CD4-positive, alpha-beta T cell (primary cell): ENCODE measurements around the gene ALX3. TPM values are rescaled to one million over a fixed set of nuclear protein-coding genes. Genes with fewer than 3 reads are reported as not detected.

Experiments used
- ATAC-seq: fragments of 200-7000 bp; cut with Tn5 transposase; one replicate; pipeline ENCODE4 v1.10.0; 2022; ENCODE audit warnings: mild to moderate bottlenecking; ENCODE audit not compliant: poor library complexity
- CTCF ChIA-PET: fragments of 350-600 bp; sonication (Branson Sonifier 250); formaldehyde crosslinking; loops from one replicate; lab custom pipeline; 2021; ENCODE audit warnings: antibody characterized with exemption, inconsistent platforms; lab: Charles Lee
- POLR2A ChIA-PET: fragments of 350-600 bp; sonication (Branson Sonifier 250); formaldehyde crosslinking; loops from one replicate; lab custom pipeline; 2021; ENCODE audit warnings: antibody characterized with exemption, inconsistent platforms; lab: Charles Lee
- DNase-seq, 14 experiments: peaks; one replicate each; pipeline ENCODE4 v3.0.0-alpha.2; 2013 to 2020; ENCODE audit warnings: mixed read lengths in 2 of 14
- H3K27ac ChIP-seq, 2 donors: one replicate each; pipeline versions ENCODE4 v1.5.1 to v1.7.0; 2013; ENCODE audit warnings: low read length in 2 of 2, low read depth in 1 of 2, mild to moderate bottlenecking in 1 of 2
- H3K27me3 ChIP-seq, 2 experiments: 1 replicate in 1 of 2; 2 replicates in 1 of 2; pipeline versions ENCODE4 v1.6.1 to v1.7.0; 2013; ENCODE audit warnings: low read length in 2 of 2, control low read depth in 1 of 2, mild to moderate bottlenecking in 1 of 2, moderate library complexity in 1 of 2; ENCODE audit not compliant: insufficient read depth in 2 of 2, control insufficient read depth in 1 of 2
- H3K36me3 ChIP-seq: one replicate; pipeline ENCODE4 v1.6.1; 2013; ENCODE audit warnings: low read length, control low read depth; ENCODE audit not compliant: insufficient read depth
- H3K4me1 ChIP-seq: one replicate; pipeline ENCODE4 v1.6.1; 2013; ENCODE audit warnings: low read length, control low read depth; ENCODE audit not compliant: insufficient read depth
- H3K4me3 ChIP-seq: one replicate; pipeline ENCODE4 v1.5.1; 2013; ENCODE audit warnings: mild to moderate bottlenecking, low read length, moderate library complexity
- H3K9me3 ChIP-seq, 2 experiments: 1 replicate in 1 of 2; 2 replicates in 1 of 2; pipeline versions ENCODE4 v1.6.1 to v1.7.0; 2013; ENCODE audit warnings: low read length in 2 of 2, mild to moderate bottlenecking in 2 of 2, control low read depth in 1 of 2, moderate library complexity in 1 of 2; ENCODE audit not compliant: control insufficient read depth in 1 of 2, insufficient read depth in 1 of 2
- H3K27ac Mint-ChIP-seq: one replicate; pipeline ENCODE4 v1.8.0; 2020; ENCODE audit warnings: mixed read lengths
- H3K27me3 Mint-ChIP-seq: one replicate; pipeline ENCODE4 v1.8.0; 2021; ENCODE audit warnings: mixed read lengths
- H3K36me3 Mint-ChIP-seq: one replicate; pipeline ENCODE4 v1.8.0; 2021; ENCODE audit warnings: low read depth, mixed read lengths
- H3K4me1 Mint-ChIP-seq: one replicate; pipeline ENCODE4 v1.8.0; 2021; ENCODE audit warnings: low read depth, mixed read lengths
- H3K4me3 Mint-ChIP-seq: one replicate; pipeline ENCODE4 v1.8.0; 2020; ENCODE audit warnings: mild to moderate bottlenecking, mixed read lengths
- H3K9me3 Mint-ChIP-seq: one replicate; pipeline ENCODE4 v1.8.0; 2020; ENCODE audit warnings: mixed read lengths
- CTCF ChIP-seq: fragments of 200-600 bp; IDR thresholded peaks from one replicate; pipeline ENCODE4 v1.8.0; 2022; ENCODE audit warnings: antibody characterized with exemption, mild to moderate bottlenecking
- intact Hi-C, 2 experiments: fragments of 100-400 bp; cut with DNase I in 1 of 2; cut with micrococcal nuclease in 1 of 2; formaldehyde crosslinking; loops; one replicate each; pipeline versions ENCODE4 v1.15.1 to v1.9.0; 2023 to 2025; cut with DNase I, micrococcal nuclease
- total RNA-seq, 174 experiments: library from RNA in 2 of 174; stranded (reverse) in 2 of 174; gene quantifications; one replicate each; pipeline ENCODE4 v1.2.3 and lab custom pipeline; 2021 to 2026

Gene ALX3
- total RNA-seq, 2 experiments from 2014 or later, result not detected

- TF ChIP-seq CTCF, result no peak
- H3K27ac ChIP-seq, result no peak overlapping the region
- no peaks in the 10 kb centered on the region for H3K4me1 ChIP-seq
- Mint-ChIP-seq H3K9me3 (no peaks in the 10 kb centered on the region), H3K36me3 (peaks cover 95% of the 10 kb centered on the region), H3K4me1 (no peaks in the 10 kb centered on the region), H3K27me3 (no peaks in the 10 kb centered on the region), H3K27ac (no peak overlapping the region), H3K4me3 (no peak overlapping the region)
- ChIA-PET POLR2A (no interaction called here), CTCF (no interaction called here)
- DNase-seq, result no peak
- no peaks in the 10 kb centered on the region for H3K27me3 ChIP-seq
- intact Hi-C loops, result no loop called here
- no peak overlapping the region for H3K4me3 ChIP-seq
- H3K9me3 ChIP-seq, result no peaks in the 10 kb centered on the region
- ATAC-seq, result no peak
- peaks cover 93% of the 10 kb centered on the region for H3K36me3 ChIP-seq
Observed at GRCh38 chr1:110018396-110018795, 52.1 kb downstream of the ALX3 start.

- H3K9me3 Mint-ChIP-seq, result no peaks in the 10 kb centered on the region
- Histone ChIP-seq H3K4me3 (no peak overlapping the region), H3K27me3 (no peaks in the 10 kb centered on the region), H3K4me1 (no peaks in the 10 kb centered on the region), H3K36me3 (peaks cover 93% of the 10 kb centered on the region), H3K9me3 (no peaks in the 10 kb centered on the region), H3K27ac (no peak overlapping the region)
- H3K36me3 Mint-ChIP-seq, result peaks cover 93% of the 10 kb centered on the region
- H3K27me3 Mint-ChIP-seq, result no peaks in the 10 kb centered on the region
- CTCF ChIA-PET, result interaction anchor here (0.7 kb wide), 1 partner anchor 33 kb away, joined by 3 read pairs; the partner anchor contains the start of gene AHCYL1
- POLR2A ChIA-PET, result no interaction called here
- intact Hi-C loops, result no loop called here
- ATAC-seq (no peak), DNase-seq (no peak)
- TF ChIP-seq CTCF, result no peak
- no peaks in the 10 kb centered on the region for H3K4me1 Mint-ChIP-seq
- no peak overlapping the region for H3K27ac Mint-ChIP-seq
- no peak overlapping the region for H3K4me3 Mint-ChIP-seq
Observed at GRCh38 chr1:110017792-110018191, 52.7 kb downstream of the ALX3 start.

GRCh38 chr1:110012100-110012780, 58.2 kb downstream of the ALX3 start:
- no peak for ATAC-seq
- peaks cover 13% of the 10 kb centered on the region for H3K4me1 Mint-ChIP-seq
- H3K36me3 Mint-ChIP-seq, result peaks cover 81% of the 10 kb centered on the region
- Histone ChIP-seq H3K27ac (no peak overlapping the region), H3K36me3 (peaks cover 77% of the 10 kb centered on the region), H3K27me3 (no peaks in the 10 kb centered on the region), H3K4me3 (no peak overlapping the region), H3K9me3 (no peaks in the 10 kb centered on the region), H3K4me1 (no peaks in the 10 kb centered on the region)
- no peak for DNase-seq
- intact Hi-C loops, result no loop called here
- no peak overlapping the region for H3K4me3 Mint-ChIP-seq
- ChIA-PET POLR2A (interaction anchor here (1.5 kb wide), 1 partner anchor 28 kb away, joined by 6 read pairs; the partner anchor contains the start of gene AHCYL1), CTCF (interaction anchor here (1.1 to 2.5 kb wide), 3 partner anchors 17 to 212 kb away, joined by 3 to 11 read pairs (median 9); partner anchors contain the start of gene AHCYL1)
- H3K9me3 Mint-ChIP-seq, result no peaks in the 10 kb centered on the region
- H3K27ac Mint-ChIP-seq, result no peak overlapping the region
- no peak for TF ChIP-seq CTCF
- H3K27me3 Mint-ChIP-seq, result no peaks in the 10 kb centered on the region
